HCT116 (cell line): ENCODE measurements around the gene GGT6. TPM values are rescaled to one million over a fixed set of nuclear protein-coding genes. Genes with fewer than 3 reads are reported as not detected.

Experiments
- ATAC-seq: fragments of 200-7000 bp; cut with Tn5 transposase; 2 replicates; pipeline ENCODE4 v1.9.1; 2020; ENCODE audit warnings: mild to moderate bottlenecking, moderate library complexity
- BruUV-seq: library from RNA; stranded (reverse); fragments of 400-500 nt; replicated peaks from 2 replicates; lab custom pipeline; 2021; lab: Mats Ljungman, UMichigan
- CTCF ChIA-PET: fragments of 300-600 bp; sonication (Branson Sonifier 250); formaldehyde crosslinking; loops from one replicate; lab custom pipeline; 2021; ENCODE audit warnings: antibody characterized with exemption; lab: Charles Lee
- POLR2A ChIA-PET: fragments of 300-600, 350-600 bp; sonication (Branson Sonifier 250); formaldehyde crosslinking; loops from one replicate; lab custom pipeline; 2021; ENCODE audit warnings: antibody characterized with exemption; lab: Charles Lee
- RAD21 ChIA-PET, 2 experiments: fragments of 300-600 bp; sonication (Branson Sonifier 250); formaldehyde crosslinking; loops; one replicate each; lab custom pipeline; 2023; ENCODE audit warnings: low total read pairs in 2 of 2; ENCODE audit not compliant: uncharacterized antibody in 2 of 2, unreplicated experiment in 2 of 2, low non-redundant PET in 1 of 2; lab: Charles Lee
- DNase-seq: peaks from one replicate; pipeline ENCODE4 v3.0.0-alpha.2; 2010; ENCODE audit warnings: low read depth, low spot score
- H2AFZ ChIP-seq: fragments of 200-600 bp; shearing (Covaris generic), sonication (generic); 2 replicates; pipeline ENCODE4 v1.6.1; 2017; ENCODE audit warnings: low read depth, mixed run types, mixed read lengths, antibody characterized with exemption, low read length; ENCODE audit not compliant: poor library complexity, severe bottlenecking
- H3K27ac ChIP-seq: 2 replicates; pipeline ENCODE4 v1.5.1; 2012; ENCODE audit warnings: low read depth, low read length
- H3K27me3 ChIP-seq: fragments of 200-600 bp; sonication (generic); 2 replicates; pipeline ENCODE4 v1.6.1; 2016; ENCODE audit warnings: mixed run types, low read length, mixed read lengths; ENCODE audit not compliant: insufficient read depth
- H3K36me3 ChIP-seq, 2 experiments: fragments of 200-500 bp in 1 of 2; fragments of 200-600 bp in 1 of 2; sonication (Bioruptor generic) in 1 of 2; sonication (generic) in 1 of 2; 2 replicates each; pipeline versions ENCODE4 v1.5.1 to v1.6.1; 2014 to 2016; ENCODE audit warnings: low read length in 2 of 2, inconsistent platforms in 1 of 2, mixed read lengths in 1 of 2, mixed run types in 1 of 2; ENCODE audit not compliant: insufficient read depth in 2 of 2, control insufficient read depth in 1 of 2
- H3K4me1 ChIP-seq, 2 experiments: fragments of 200-600 bp in 1 of 2; sonication (generic) in 1 of 2; 2 replicates each; pipeline versions ENCODE4 v1.5.1 to v1.6.1; 2012 to 2017; ENCODE audit warnings: low read length in 2 of 2, inconsistent platforms in 1 of 2, mild to moderate bottlenecking in 1 of 2, mixed read lengths in 1 of 2, mixed run types in 1 of 2, moderate library complexity in 1 of 2; ENCODE audit not compliant: insufficient read depth in 2 of 2, control insufficient read depth in 1 of 2
- H3K4me2 ChIP-seq: fragments of 200-600 bp; sonication (generic); 2 replicates; pipeline ENCODE4 v1.6.1; 2017; ENCODE audit warnings: mixed run types, low read length, mixed read lengths
- H3K4me3 ChIP-seq, 2 experiments: fragments of 200-600 bp in 1 of 2; sonication (generic) in 1 of 2; replicated peaks in 1 of 2; 2 replicates each; pipeline ENCODE4 v1.5.1; 2011 to 2016; ENCODE audit warnings: low read length in 2 of 2, control low read depth in 1 of 2, low read depth in 1 of 2, mild to moderate bottlenecking in 1 of 2, mixed read lengths in 1 of 2, mixed run types in 1 of 2
- H3K79me2 ChIP-seq: fragments of 200-600 bp; sonication (generic); 2 replicates; pipeline ENCODE4 v1.6.1; 2017; ENCODE audit warnings: mild to moderate bottlenecking, mixed run types, low read length, moderate library complexity, mixed read lengths; ENCODE audit not compliant: insufficient read depth
- H3K9ac ChIP-seq: fragments of 200-600 bp; sonication (generic); 2 replicates; pipeline ENCODE4 v1.6.1; 2016; ENCODE audit warnings: low read length, mixed read lengths
- H3K9me2 ChIP-seq: fragments of 200-600 bp; sonication (generic), shearing (Covaris generic); 2 replicates; pipeline ENCODE4 v1.6.1; 2017; ENCODE audit warnings: mixed run types, mild to moderate bottlenecking, moderate library complexity; ENCODE audit not compliant: insufficient read depth
- H3K9me3 ChIP-seq, 2 experiments: fragments of 200-500 bp in 1 of 2; fragments of 200-600 bp in 1 of 2; sonication (Bioruptor generic) in 1 of 2; sonication (generic) in 1 of 2; 2 replicates each; pipeline ENCODE4 v1.6.1; 2014 to 2017; ENCODE audit warnings: low read length in 2 of 2, mixed read lengths in 2 of 2, inconsistent platforms in 1 of 2, low read depth in 1 of 2, mild to moderate bottlenecking in 1 of 2, mixed run types in 1 of 2, moderate library complexity in 1 of 2; ENCODE audit not compliant: control insufficient read depth in 1 of 2, insufficient read depth in 1 of 2
- H4K20me1 ChIP-seq: fragments of 200-600 bp; sonication (generic), shearing (Covaris generic); 2 replicates; pipeline ENCODE4 v1.6.1; 2017; ENCODE audit warnings: mixed run types, mild to moderate bottlenecking, moderate library complexity; ENCODE audit not compliant: insufficient read depth
- CBX3 ChIP-seq: IDR thresholded peaks from 2 replicates; pipeline ENCODE4 v1.6.1; 2012; ENCODE audit warnings: low read depth
- CEBPB ChIP-seq: IDR thresholded peaks from 2 replicates; pipeline ENCODE4 v1.6.1; 2012; ENCODE audit warnings: low read depth
- EGR1 ChIP-seq: IDR thresholded peaks from 2 replicates; pipeline ENCODE4 v1.6.1; 2012; ENCODE audit warnings: low read depth
- EZH2 ChIP-seq: fragments of 200-600 bp; sonication (generic); IDR thresholded peaks from 2 replicates; pipeline ENCODE4 v1.6.1; 2017; ENCODE audit warnings: antibody characterized with exemption, mixed run types
- POLR2A ChIP-seq: IDR thresholded peaks from 2 replicates; pipeline ENCODE4 v1.7.0; 2011; ENCODE audit warnings: borderline replicate concordance; ENCODE audit not compliant: insufficient read depth, insufficient read length; ENCODE audit errors: extremely low read depth
- POLR2AphosphoS5 ChIP-seq: IDR thresholded peaks from 2 replicates; pipeline ENCODE4 v1.6.1; 2011; ENCODE audit warnings: mild to moderate bottlenecking, low read depth, low read length, moderate library complexity
- SIN3A ChIP-seq: IDR thresholded peaks from 2 replicates; pipeline ENCODE4 v1.6.1; 2012; ENCODE audit warnings: low read depth
- SRF ChIP-seq: IDR thresholded peaks from 2 replicates; pipeline ENCODE4 v1.6.1; 2012; ENCODE audit warnings: low read depth
- ZFX ChIP-seq: fragments of 450-650 bp; IDR thresholded peaks from 2 replicates; pipeline ENCODE4 v1.6.1; 2017
- ZNF274 ChIP-seq: fragments of 200-500 bp; sonication (Bioruptor generic); IDR thresholded peaks from 2 replicates; pipeline ENCODE4 v1.6.1; 2014; ENCODE audit warnings: mild to moderate bottlenecking, low read depth, low read length, inconsistent platforms
- intact Hi-C: fragments of 100-400 bp; cut with micrococcal nuclease; formaldehyde crosslinking; loops from 2 replicates; pipeline ENCODE4 v1.10.0; 2022
- total RNA-seq: library from RNA; stranded (reverse); gene quantifications from one replicate; pipeline ENCODE4 v1.2.1, GENCODE V29; 2021; ENCODE audit not compliant: unreplicated experiment
- TF ChIP-seq, protein P1 (sequence below): IDR thresholded peaks from 2 replicates; pipeline ENCODE4 v1.6.1; 2012
- TF ChIP-seq, protein P2 (sequence below), 3 experiments: fragments of 200-600 bp in 1 of 3; sonication (generic) in 1 of 3; IDR thresholded peaks in 2 of 3; conservative IDR thresholded peaks in 1 of 3; 2 replicates each; pipeline ENCODE4 v1.5.1; 2012 to 2017; ENCODE audit warnings: low read depth in 2 of 3, low read length in 2 of 3, antibody characterized with exemption in 1 of 3, borderline replicate concordance in 1 of 3, control low read depth in 1 of 3, mild to moderate bottlenecking in 1 of 3, mixed read lengths in 1 of 3, mixed run types in 1 of 3, moderate library complexity in 1 of 3; ENCODE audit not compliant: insufficient read depth in 1 of 3

GGT6 gene
- total RNA-seq, 1 experiment from 2014 or later: 0.10 TPM

DNA sequence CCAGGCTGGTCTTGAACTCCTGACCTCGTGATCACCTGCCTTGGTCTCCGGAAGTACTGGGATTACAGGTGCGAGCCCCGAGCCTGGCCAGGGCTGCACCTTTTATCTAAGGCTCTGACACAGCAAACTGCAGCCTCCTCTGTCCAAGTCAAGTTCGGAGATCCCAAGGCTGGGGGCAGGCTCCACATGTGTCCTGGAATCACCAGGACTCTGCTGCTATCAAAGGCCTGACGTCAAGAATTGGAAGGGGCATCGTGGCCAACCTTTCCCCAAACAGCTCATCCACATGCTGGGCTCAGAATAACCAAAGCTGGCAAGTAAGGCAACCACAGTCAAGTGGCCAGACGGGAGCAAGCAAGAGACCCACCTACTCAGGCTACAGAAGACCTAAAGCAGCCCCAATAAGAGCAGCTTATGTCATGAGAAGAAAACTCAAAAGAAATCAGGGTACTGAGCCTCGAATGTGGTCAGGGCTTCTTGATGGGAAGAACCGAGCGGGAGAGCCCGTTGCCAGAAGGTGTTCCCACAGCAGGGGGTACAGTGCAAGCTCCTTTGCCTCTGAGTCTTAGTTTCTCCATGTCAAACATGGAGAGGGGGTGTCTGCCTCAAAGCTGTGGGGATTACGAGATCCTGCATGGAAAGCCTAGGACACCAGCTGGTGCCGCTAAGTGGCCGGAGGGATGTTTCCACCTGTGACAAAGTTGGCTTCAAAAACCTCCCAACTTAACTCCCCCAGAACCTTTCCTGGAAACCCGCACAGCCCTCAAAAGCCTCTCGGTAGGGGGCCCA is 13.1 kb downstream of the GGT6 start:
- H3K4me2 ChIP-seq: no peak overlapping the region
- no peak for DNase-seq
- 0 out of 4 replicates have a peak, but pooled peaks cover 0 to 3% of the 10 kb centered on the region in 2 experiments for H3K4me1 ChIP-seq
- RAD21 ChIA-PET: no interaction called here
- TF ChIP-seq SRF (no peak), CEBPB (no peak)
- TF ChIP-seq, all 23 proteins: peak for 0
- Histone ChIP-seq H3K9ac (no peak overlapping the region), H4K20me1 (peaks cover 3% of the 10 kb centered on the region; the same call in 1 of the 2 replicates), H3K27ac (no peak overlapping the region), H3K9me3 (no peaks in the 10 kb centered on the region), H3K36me3 (peaks cover 45 to 84% of the 10 kb centered on the region in 2 experiments; a peak in 3 of 4 replicates), H3K27me3 (no peaks in the 10 kb centered on the region), H2AFZ (no peak overlapping the region), H3K79me2 (peaks cover 65% of the 10 kb centered on the region), H3K4me3 (no peak overlapping the region), H3K9me2 (no peaks in the 10 kb centered on the region)
- ATAC-seq: no peak
- ChIA-PET CTCF (no interaction called here), POLR2A (no interaction called here)
- intact Hi-C loops: no loop called here
- BruUV-seq: no TSS peak

DNA sequence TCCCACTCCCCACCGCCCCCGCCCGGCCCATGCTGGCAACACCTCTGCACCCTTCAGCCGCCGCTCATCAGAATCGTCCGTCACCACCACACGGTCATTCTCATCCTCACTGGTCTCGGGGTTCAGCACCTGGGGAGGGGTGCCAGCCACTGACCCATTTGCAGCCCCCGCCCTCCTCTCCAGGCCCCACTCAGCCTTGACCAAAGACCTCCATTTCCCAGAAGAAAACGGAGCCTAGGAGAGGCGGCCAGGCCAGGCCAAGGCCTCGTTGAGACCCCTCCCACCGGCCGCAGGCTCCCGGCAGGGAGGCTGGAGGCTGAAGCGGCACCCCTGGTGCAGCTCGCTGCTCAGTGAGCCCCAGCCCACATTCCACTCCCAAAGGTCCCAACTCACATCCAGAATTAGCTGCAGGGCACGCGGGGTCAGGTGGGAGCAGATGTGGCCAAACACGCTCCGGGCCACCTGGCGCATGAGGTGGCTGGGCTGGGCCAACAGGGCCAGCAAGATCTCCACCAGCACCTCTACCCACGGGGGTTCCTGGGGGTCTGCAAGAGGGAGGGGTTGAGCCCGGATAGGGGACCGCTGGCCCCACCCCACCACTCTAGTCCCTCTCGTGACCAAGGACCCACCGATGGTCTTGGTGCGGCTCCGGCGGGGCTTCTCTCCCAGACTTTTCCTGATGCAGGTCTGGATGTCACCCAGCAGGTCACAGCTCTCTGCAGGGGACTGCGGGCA is 15.0 kb downstream of the GGT6 start:
- RAD21 ChIA-PET: no interaction called here
- no peak overlapping the region for H3K4me2 ChIP-seq
- H3K79me2 ChIP-seq: peaks cover 46% of the 10 kb centered on the region
- H3K27ac ChIP-seq: no peak overlapping the region
- POLR2A ChIA-PET: no interaction called here
- no peak overlapping the region for H3K4me3 ChIP-seq
- no TSS peak for BruUV-seq
- no peak overlapping the region for H3K9ac ChIP-seq
- H4K20me1 ChIP-seq: peaks cover 3% of the 10 kb centered on the region; the same call in 1 of the 2 replicates
- intact Hi-C loops: no loop called here
- no peaks in the 10 kb centered on the region for H3K4me1 ChIP-seq
- no peak overlapping the region for H2AFZ ChIP-seq
- CTCF ChIA-PET: no interaction called here
- ATAC-seq (no peak), DNase-seq (no peak)
- no peaks in the 10 kb centered on the region for H3K9me2 ChIP-seq
- H3K36me3 ChIP-seq: peaks cover 42 to 73% of the 10 kb centered on the region in 2 experiments; a peak in 3 of 4 replicates
- no peak for TF ChIP-seq CBX3
- TF ChIP-seq POLR2AphosphoS5: no peak
- TF ChIP-seq ZNF274: no peak
- TF ChIP-seq, protein P1, sequence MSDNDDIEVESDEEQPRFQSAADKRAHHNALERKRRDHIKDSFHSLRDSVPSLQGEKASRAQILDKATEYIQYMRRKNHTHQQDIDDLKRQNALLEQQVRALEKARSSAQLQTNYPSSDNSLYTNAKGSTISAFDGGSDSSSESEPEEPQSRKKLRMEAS: no peak
- TF ChIP-seq EZH2: no peak
- TF ChIP-seq ZFX: no peak
- no peak for TF ChIP-seq EGR1
- TF ChIP-seq SIN3A: no peak
- TF ChIP-seq POLR2A: no peak
- TF ChIP-seq, protein P2, sequence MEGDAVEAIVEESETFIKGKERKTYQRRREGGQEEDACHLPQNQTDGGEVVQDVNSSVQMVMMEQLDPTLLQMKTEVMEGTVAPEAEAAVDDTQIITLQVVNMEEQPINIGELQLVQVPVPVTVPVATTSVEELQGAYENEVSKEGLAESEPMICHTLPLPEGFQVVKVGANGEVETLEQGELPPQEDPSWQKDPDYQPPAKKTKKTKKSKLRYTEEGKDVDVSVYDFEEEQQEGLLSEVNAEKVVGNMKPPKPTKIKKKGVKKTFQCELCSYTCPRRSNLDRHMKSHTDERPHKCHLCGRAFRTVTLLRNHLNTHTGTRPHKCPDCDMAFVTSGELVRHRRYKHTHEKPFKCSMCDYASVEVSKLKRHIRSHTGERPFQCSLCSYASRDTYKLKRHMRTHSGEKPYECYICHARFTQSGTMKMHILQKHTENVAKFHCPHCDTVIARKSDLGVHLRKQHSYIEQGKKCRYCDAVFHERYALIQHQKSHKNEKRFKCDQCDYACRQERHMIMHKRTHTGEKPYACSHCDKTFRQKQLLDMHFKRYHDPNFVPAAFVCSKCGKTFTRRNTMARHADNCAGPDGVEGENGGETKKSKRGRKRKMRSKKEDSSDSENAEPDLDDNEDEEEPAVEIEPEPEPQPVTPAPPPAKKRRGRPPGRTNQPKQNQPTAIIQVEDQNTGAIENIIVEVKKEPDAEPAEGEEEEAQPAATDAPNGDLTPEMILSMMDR (IDR thresholded peaks at IDR 0.05 in 2 of 3, conservative IDR thresholded peaks at IDR 0.05 in 1 of 3; ENCODE audit: borderline replicate concordance in 1 of 3, insufficient read depth in 1 of 3, low read depth in 2 of 3, low read length in 2 of 3): no peak
- no peaks in the 10 kb centered on the region for H3K9me3 ChIP-seq
- no peaks in the 10 kb centered on the region for H3K27me3 ChIP-seq
